M059J (cell line): ENCODE data around the gene EMILIN1. TPM values are rescaled to one million over a fixed set of nuclear protein-coding genes. Genes with fewer than 3 reads are reported as not detected.

Experiments
- DNase-seq: peaks from one replicate; pipeline ENCODE4 v3.0.0-alpha.2; 2012; ENCODE audit warnings: low read depth
- total RNA-seq: library from RNA; depleted of rRNA; stranded (reverse); fragments of >200 nt; shearing (Covaris generic); gene quantifications from 2 replicates; pipeline ENCODE4 v1.2.3, GENCODE V29; 2014

Gene EMILIN1
- total RNA-seq, 1 experiment from 2014 or later = 0.17 TPM

DNA sequence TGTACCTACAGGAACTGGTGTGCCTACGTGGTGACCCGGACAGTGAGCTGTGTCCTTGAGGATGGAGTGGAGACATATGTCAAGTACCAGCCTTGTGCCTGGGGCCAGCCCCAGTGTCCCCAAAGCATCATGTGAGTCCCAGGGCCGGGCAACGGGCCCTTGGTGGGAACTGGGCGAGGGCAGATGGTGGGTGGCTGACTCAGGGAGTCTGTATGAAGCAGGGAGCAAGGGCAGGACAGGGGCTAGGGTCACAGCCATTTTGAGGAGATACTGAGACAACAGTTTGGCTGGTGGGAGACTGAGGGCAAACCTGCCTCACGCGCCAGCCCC lies 1.7 kb downstream of the EMILIN1 start:
- DNase-seq = no peak

DNA sequence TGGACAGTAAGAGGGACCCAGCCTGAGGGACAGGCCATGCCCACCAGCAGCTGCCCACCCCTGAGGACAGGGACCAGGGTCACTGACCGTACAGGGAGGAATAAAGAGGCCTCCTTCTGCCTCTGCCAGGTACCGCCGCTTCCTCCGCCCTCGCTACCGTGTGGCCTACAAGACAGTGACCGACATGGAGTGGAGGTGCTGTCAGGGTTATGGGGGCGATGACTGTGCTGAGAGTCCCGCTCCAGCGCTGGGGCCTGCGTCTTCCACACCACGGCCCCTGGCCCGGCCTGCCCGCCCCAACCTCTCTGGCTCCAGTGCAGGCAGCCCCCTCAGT lies 2.2 kb downstream of the EMILIN1 start:
- DNase-seq = no peak

DNA sequence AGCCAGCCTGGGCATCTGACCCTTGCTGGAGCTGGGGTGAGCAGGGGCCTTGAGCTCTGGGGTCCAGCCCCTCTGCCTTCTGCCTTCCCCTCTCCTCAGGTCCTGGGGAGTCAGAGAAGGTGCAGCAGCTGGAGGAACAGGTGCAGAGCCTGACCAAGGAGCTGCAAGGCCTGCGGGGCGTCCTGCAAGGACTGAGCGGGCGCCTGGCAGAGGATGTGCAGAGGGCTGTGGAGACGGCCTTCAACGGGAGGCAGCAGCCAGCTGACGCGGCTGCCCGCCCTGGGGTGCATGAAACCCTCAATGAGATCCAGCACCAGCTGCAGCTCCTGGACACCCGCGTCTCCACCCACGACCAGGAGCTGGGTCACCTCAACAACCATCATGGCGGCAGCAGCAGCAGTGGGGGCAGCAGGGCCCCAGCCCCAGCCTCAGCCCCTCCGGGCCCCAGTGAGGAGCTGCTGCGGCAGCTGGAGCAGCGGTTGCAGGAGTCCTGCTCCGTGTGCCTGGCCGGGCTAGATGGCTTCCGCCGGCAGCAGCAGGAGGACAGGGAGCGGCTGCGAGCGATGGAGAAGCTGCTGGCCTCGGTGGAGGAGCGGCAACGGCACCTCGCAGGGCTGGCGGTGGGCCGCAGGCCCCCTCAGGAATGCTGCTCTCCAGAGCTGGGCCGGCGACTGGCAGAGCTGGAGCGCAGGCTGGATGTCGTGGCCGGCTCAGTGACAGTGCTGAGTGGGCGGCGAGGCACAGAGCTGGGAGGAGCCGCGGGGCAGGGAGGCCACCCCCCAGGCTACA lies 3.8 kb downstream of the EMILIN1 start:
- DNase-seq = no peak

DNA sequence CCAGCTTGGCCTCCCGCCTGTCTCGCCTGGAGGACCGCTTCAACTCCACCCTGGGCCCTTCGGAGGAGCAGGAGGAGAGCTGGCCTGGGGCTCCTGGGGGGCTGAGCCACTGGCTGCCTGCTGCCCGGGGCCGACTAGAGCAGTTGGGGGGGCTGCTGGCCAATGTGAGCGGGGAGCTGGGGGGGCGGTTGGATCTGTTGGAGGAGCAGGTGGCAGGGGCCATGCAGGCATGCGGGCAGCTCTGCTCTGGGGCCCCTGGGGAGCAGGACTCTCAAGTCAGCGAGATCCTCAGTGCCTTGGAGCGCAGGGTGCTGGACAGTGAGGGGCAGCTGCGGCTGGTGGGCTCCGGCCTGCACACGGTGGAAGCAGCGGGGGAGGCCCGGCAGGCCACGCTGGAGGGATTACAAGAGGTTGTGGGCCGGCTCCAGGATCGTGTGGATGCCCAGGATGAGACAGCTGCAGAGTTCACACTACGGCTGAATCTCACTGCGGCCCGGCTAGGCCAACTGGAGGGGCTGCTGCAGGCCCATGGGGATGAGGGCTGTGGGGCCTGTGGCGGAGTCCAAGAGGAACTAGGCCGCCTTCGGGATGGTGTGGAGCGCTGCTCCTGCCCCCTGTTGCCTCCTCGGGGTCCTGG lies 4.5 kb downstream of the EMILIN1 start:
- DNase-seq = no peak

DNA sequence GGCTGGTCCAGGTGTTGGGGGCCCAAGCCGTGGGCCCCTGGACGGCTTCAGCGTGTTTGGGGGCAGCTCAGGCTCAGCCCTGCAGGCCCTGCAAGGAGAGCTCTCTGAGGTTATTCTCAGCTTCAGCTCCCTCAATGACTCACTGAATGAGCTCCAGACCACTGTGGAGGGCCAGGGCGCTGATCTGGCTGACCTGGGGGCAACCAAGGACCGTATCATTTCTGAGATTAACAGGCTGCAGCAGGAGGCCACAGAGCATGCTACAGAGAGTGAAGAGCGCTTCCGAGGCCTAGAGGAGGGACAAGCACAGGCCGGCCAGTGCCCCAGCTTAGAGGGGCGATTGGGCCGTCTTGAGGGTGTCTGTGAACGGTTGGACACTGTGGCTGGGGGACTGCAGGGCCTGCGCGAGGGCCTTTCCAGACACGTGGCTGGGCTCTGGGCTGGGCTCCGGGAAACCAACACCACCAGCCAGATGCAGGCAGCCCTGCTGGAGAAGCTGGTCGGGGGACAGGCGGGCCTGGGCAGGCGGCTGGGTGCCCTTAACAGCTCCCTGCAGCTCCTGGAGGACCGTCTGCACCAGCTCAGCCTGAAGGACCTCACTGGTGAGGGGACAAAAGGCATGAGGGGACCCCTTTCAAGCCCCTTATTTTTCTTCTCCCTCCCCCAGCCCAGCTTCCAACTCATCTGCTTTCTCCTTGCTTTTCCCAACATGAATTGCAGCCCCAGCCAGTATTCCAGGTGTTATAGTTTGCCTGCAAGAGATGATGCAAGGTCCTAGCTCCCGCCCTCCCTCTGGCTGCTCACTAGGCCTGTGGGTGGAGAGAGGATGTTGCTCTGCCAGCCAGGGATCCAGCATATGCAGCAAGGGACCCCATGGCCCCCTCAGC lies 5.2 kb downstream of the EMILIN1 start:
- no peak for DNase-seq

DNA sequence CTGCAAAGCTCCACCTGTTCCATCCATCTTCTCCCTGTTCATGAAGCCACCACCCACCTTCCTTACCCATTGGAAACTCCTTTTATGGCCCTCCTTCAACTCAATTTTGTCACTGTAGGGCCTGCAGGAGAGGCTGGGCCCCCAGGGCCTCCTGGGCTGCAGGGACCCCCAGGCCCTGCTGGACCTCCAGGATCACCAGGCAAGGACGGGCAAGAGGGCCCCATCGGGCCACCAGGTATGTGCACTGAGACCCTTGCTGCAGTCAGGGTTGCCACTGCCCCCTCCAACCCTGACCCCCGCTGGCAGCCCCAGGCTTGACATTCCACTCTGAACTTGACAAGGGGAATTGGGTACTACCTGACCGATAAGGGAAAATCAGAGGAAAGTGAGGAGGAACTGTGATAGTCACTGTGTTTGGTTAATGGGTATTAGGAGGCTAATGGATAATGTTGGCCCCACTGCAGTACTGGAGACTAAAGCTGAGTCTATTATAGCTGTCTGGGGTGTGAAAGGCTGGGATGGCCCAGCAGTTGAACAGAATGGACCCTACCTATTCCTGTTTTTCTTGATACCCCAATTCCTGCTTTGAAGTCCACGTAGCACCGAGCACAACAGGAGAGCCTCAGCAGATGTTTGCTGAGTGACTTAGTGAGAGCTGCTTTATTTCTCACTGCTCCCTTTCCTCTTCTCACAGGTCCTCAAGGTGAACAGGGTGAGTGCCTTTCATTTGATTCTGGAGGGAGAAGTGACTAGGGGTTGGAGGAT lies 6.1 kb downstream of the EMILIN1 start:
- no peak for DNase-seq

DNA sequence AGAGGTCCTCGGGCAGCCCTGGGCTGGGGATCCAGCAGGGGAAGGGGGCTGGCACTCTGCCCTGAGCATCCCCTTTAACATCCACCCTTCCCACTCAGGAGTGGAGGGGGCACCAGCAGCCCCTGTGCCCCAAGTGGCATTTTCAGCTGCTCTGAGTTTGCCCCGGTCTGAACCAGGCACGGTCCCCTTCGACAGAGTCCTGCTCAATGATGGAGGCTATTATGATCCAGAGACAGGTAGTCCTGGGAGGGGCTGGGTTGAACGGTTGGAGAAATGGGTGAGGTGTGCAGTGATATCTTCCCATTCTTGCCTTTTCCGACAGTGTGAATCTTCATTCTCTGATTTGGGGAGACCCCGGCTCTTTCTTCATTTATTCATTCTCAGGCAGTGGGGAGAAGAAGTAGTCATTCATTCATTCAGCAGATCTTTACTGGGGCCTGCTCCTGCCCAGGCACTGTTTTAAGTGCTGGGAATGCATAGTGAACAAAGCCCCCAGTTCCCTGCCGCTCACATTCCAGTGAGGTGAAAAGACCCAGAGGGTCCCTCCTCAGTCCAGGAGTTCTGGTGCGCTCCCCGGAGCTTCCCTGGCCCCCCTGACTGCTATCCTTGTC lies 6.8 kb downstream of the EMILIN1 start:
- no peak for DNase-seq

DNA sequence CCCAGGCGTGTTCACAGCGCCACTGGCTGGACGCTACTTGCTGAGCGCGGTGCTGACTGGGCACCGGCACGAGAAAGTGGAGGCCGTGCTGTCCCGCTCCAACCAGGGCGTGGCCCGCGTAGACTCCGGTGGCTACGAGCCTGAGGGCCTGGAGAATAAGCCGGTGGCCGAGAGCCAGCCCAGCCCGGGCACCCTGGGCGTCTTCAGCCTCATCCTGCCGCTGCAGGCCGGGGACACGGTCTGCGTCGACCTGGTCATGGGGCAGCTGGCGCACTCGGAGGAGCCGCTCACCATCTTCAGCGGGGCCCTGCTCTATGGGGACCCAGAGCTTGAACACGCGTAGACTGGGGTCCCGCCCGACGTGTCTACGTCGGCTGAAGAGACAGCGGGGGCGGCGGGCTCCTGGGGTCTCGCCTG lies 7.3 kb downstream of the EMILIN1 start:
- DNase-seq = peak; percentile 57

DNA sequence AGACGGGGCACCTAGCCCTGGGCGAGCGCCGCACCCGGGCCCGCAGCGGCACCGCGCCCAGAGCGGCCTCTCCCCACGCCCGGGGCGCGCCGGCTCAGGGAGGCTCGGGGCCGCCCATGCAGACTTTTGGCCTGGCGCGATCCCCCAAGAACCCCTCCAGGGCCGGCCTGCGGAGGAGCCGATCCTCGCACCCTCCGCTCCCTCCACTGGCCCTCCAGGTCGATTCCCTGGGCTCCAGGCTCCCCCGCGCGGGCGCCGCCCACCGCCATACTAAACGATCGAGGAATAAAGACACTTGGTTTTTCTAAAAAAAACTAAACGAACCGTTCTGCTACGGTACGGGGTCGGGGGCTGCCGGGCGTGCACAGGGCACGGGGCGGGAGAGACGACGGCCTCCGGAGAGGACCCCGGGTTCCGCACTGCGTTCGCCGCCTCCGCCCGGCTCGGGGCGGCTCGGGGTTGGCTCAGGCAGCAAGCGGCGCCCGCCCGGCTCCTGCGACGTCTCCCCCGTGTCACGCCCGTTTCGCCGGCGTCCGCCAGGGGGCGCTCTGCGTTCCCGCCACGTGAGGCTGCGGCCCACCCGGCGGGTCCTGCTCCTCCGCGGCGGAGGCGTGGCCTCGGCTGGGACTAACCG lies 7.8 kb downstream of the EMILIN1 start:
- peak; percentile 84 for DNase-seq

DNA sequence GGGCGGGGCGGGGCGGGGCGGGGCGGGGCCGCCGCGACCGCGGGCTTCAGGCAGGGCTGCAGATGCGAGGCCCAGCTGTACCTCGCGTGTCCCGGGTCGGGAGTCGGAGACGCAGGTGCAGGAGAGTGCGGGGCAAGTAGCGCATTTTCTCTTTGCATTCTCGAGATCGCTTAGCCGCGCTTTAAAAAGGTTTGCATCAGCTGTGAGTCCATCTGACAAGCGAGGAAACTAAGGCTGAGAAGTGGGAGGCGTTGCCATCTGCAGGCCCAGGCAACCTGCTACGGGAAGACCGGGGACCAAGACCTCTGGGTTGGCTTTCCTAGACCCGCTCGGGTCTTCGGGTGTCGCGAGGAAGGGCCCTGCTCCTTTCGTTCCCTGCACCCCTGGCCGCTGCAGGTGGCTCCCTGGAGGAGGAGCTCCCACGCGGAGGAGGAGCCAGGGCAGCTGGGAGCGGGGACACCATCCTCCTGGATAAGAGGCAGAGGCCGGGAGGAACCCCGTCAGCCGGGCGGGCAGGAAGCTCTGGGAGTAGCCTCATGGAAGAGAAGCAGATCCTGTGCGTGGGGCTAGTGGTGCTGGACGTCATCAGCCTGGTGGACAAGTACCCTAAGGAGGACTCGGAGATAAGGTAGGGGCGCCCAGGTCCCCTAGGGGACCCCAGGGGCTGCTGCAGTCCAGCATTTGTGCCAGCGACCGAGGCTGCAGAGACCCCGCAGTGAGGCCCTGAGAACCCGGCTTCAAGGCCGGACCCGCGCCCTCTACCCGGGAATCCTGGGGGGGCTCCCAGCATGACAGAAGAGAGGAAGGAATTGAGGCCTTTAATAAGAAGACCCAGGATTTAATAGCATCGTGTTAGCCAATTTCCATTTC lies 8.5 kb downstream of the EMILIN1 start, which contains the start of gene KHK:
KHK (plus strand) TSS at position 49 of the 870 bp plus-strand sequence; CDS start at position 537, 488 bp downstream.
- peak; percentile 11 for DNase-seq

DNA sequence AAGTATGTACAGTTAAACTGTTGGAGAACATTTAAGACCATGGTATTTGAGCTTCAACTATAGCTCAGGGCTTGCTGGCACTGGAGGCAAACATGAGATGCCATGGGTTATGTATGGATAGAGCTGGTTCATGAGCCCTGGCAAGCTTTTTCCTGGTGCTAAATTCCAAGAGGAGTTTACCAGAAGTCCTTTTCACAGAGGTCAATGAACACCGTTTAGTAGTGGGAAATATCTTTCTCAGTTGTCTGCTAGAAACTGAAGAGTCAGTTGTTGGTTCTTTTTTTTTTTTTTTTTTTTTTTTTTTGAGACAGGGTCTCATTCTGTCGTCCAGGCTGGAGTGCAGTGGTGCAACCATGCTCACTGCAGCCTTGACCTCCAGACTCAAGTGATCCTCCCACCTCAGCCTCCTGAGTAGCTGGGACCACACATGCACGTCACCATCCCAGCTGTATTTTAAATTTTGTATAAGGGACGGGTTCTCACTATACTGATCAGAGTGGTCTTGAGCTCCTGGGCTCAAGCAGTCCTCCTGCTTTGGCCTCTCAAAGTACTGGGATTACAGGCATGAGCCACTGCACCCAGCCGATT lies 9.5 kb downstream of the EMILIN1 start:
- no peak for DNase-seq

DNA sequence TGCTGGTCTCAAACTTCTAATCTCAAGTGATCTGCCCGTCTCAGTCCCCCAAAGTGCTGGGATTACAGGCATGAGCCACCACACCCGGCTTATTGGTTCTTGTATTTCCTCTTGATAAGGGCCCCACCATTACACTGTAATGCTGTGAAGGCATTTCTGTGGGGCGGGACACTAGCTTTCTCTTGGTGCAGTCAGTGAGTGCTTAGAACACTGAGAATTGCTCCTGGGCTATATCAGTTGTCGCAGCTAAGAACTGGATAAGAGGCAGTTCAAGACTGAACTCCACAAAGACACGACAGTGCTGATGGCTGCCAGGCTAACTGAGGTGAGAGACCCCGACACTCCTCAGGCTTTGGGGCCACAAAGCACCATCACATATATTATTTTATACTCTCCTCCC lies 10.2 kb downstream of the EMILIN1 start:
- DNase-seq = no peak

DNA sequence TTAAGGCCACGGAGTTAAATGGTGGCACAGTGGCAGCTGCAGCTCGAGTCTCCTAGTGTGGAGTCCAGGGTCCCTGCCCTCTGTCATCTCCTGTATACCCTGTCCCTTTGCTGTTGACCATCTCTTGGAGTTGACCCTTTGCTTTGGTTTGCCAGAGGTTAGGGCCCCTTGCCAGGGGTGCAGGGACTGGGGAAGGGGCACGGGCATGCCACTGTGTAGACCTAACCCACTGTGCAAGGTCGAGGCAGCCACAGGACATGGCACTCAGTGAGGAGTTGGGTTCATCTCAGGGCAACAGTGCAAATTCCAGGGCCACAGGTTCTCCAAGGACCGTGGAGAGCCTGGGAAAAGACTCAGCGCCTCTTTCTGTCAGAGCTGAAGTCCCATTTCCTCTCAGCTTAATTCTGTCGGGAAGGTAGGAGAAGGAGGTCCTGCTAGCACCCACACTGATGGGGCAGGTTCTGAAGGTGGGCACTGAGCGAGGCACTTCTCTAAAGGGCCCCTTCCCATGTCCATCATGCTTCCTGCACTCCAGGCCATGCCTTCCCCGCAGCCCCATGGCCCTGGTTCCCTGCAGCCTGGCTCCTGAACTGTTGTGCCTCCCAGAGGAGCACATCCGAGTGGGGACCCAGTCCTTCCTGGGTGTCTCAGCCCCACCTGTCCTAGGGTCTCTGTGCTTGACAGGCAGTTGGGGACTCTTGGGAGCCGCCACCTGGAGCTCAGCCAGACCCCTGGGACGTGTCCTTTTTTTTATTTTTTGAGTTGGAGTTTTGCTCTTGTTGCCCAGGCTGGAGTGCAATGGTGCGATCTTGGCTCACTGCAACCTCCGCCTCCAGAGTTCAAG lies 10.9 kb downstream of the EMILIN1 start:
- DNase-seq = no peak

DNA sequence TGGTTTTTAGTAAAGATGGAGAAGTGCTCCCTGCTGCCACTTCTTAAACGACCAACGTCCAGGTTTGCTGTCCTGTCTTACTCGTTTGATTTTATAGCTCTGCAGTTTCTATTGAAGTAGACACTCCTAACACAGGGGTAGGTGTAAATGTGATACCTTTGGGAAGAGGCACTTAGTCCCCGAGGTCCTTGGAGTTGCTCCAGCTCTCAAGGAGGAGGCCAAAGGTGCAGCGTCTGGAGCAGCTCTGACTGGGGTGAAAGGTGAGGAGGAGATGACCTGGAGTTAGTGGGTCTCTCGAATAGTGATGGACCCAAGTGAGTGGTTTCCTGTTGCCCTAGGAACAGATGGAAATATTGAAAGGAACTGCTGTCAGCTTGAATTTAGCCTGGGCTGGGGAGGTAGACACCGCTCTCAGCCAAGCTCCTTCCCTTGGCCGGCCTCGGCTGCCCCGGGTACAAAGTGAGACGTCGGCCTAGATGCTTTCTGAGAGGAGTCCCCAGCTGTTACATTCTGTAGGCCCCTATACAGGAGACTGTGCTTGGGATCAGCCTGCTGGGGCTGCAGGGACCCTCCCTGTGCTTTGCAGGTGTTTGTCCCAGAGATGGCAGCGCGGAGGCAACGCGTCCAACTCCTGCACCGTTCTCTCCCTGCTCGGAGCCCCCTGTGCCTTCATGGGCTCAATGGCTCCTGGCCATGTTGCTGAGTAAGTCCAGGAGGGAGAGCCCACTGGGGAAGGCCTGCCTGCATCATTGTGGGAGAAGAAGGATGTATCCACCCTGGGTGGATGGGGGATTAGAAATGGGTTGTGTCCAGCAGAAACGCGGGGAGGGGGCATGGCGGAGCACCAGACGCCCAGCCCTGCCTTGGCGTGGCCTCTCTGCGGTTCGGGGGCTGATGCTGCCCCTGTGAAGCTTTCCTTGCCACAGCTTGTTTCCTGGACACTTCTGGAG lies 13.6 kb downstream of the EMILIN1 start:
- no peak for DNase-seq

DNA sequence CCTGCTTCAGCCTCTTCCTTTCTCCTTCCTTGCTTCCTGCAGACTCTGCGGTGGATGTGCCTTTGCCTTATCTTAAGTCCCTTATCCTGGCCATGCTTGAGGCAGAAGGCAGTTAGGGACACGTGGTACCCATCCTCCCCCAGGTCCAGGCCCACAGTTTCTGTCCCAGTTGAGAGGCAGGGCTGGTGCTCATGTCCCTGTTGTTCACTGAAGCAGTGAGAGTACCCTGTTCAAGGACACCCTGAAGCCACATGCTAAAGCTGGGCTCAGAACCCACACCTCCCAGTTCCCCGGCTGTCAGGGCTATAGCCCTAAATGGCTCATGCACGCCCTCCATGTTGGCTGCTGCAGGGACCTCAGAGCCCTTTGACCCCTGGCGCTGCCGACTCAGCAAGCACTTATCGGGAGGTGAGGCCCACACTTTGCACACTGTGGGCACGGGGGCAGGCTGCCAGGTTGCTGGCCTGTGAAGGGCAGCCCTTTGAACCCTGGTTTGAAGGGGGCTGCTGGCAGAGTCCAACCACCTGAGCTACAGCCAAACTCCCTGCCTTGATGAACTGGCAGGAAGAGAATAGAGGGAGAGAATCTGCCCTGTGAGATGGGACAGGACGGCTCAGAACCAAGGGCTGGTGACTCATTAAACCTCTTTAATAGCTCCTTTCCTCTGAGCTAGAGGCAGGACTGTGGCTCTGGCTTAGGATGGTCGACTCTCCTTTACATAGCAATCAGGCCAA lies 14.4 kb downstream of the EMILIN1 start:
- DNase-seq = peak; percentile 20

DNA sequence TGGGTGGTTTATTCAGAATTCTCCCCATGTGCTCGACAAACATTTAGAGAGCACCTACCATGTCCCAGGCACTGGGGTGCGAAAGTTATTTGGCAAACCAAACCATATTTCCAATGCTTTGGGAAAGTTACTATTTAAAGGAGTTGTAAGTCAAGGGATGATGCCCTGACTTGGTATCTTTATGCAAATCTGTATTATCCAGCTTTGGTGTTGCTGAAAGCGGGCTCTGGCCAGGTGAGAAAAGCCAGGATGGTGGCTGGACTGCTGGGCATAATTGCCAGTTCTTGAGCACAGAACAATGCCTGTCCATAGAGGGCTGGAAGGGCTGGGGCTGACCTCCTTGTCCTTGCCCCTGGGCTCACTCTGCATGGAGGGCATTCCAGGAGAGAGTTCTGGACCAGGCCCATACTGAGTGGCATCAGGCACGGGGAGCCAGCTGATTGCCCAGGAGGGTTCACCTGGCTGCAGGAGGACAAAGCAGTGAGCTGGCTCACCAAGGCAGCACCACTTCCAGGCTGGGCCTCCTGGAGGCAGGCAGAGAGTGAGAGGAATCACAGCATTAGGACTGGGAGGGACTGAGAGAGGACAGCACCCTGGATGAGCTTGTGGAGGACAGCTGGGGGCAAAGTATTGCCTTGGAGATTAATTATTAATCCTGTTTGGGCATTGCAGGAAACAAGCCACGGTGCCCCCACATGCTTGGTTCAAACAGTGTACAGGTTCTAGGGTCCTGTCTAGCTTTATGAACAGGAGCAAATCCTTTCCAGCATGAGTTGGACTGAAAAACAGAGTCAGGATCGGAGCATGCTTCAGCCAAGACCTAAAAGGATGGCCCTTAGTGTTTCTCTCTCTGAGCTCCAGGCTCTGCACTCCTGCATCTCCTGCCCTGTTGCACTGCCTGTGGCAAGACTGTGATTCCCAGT lies 15.3 kb downstream of the EMILIN1 start:
- DNase-seq = no peak
